ENCODE results near the gene CCR5.
"Not testable (repeated sequence)": the region's sequence is repeated elsewhere in the genome, so short reads cannot be mapped to it uniquely, and the experiment has no call there.

The CCR5 gene

GRCh38 chr3:46369151-46369550 is 1.6 kb upstream of the CCR5 start:
- Mint-ChIP-seq H3K36me3 (ENCODE audit: low read depth) (no peaks in the 10 kb centered on the region), H3K9me3 (no peaks in the 10 kb centered on the region), H3K27me3 (peaks cover 30% of the 10 kb centered on the region), H3K4me3 (no peak overlapping the region), H3K27ac (peak overlapping the region; percentile 88), H3K4me1 (ENCODE audit: low read depth) (peaks cover 35% of the 10 kb centered on the region)

GRCh38 chr3:46369675-46370132 is 1.0 kb upstream of the CCR5 start:
- no peaks in the 10 kb centered on the region for H3K9me3 Mint-ChIP-seq
- peaks cover 35% of the 10 kb centered on the region for H3K27me3 Mint-ChIP-seq
- H3K36me3 Mint-ChIP-seq (ENCODE audit: low read depth): no peaks in the 10 kb centered on the region
- H3K27ac Mint-ChIP-seq: peak overlapping the region; percentile 88
- peak overlapping the region; percentile 44 for H3K4me3 Mint-ChIP-seq
- H3K4me1 Mint-ChIP-seq (ENCODE audit: low read depth): peaks cover 39% of the 10 kb centered on the region

GRCh38 chr3:46371519-46372340 is 984 bp downstream of the CCR5 start:
- peaks cover 52% of the 10 kb centered on the region for H3K4me1 Mint-ChIP-seq (ENCODE audit: low read depth)

GRCh38 chr3:46372492-46373359 is 2.0 kb downstream of the CCR5 start:
- no peak overlapping the region for H3K27ac Mint-ChIP-seq
- peaks cover 52% of the 10 kb centered on the region for H3K4me1 Mint-ChIP-seq (ENCODE audit: low read depth)
- H3K36me3 Mint-ChIP-seq (ENCODE audit: low read depth): no peaks in the 10 kb centered on the region
- H3K9me3 Mint-ChIP-seq: no peaks in the 10 kb centered on the region
- H3K27me3 Mint-ChIP-seq: peaks cover 31% of the 10 kb centered on the region
- H3K4me3 Mint-ChIP-seq: no peak overlapping the region

More at GRCh38 chr3:46371519-46372340, 984 bp downstream of the CCR5 start:
- Mint-ChIP-seq H3K36me3 (ENCODE audit: low read depth) (no peaks in the 10 kb centered on the region), H3K27me3 (peaks cover 32% of the 10 kb centered on the region), H3K27ac (no peak overlapping the region), H3K4me3 (no peak overlapping the region), H3K9me3 (no peaks in the 10 kb centered on the region)

- no peak overlapping the region for H3K4me3 Mint-ChIP-seq
- no peaks in the 10 kb centered on the region for H3K36me3 Mint-ChIP-seq (ENCODE audit: low read depth)
- peaks cover 32% of the 10 kb centered on the region for H3K4me1 Mint-ChIP-seq (ENCODE audit: low read depth)
- H3K9me3 Mint-ChIP-seq: no peaks in the 10 kb centered on the region
- peaks cover 31% of the 10 kb centered on the region for H3K27me3 Mint-ChIP-seq
- no peak overlapping the region for H3K27ac Mint-ChIP-seq
Observed at GRCh38 chr3:46374755-46375154, 4.0 kb downstream of the CCR5 start.

GRCh38 chr3:46375218-46375617 is 4.5 kb downstream of the CCR5 start:
- no peak overlapping the region for H3K27ac Mint-ChIP-seq
- no peaks in the 10 kb centered on the region for H3K36me3 Mint-ChIP-seq (ENCODE audit: low read depth)
- H3K4me1 Mint-ChIP-seq (ENCODE audit: low read depth): peaks cover 30% of the 10 kb centered on the region
- peaks cover 31% of the 10 kb centered on the region for H3K27me3 Mint-ChIP-seq
- H3K4me3 Mint-ChIP-seq: no peak overlapping the region
- H3K9me3 Mint-ChIP-seq: no peaks in the 10 kb centered on the region

- Mint-ChIP-seq H3K4me3 (no peak overlapping the region), H3K27ac (no peak overlapping the region), H3K9me3 (no peaks in the 10 kb centered on the region), H3K4me1 (ENCODE audit: low read depth) (peaks cover 31% of the 10 kb centered on the region), H3K36me3 (ENCODE audit: low read depth) (no peaks in the 10 kb centered on the region), H3K27me3 (peaks cover 31% of the 10 kb centered on the region)
Observed at GRCh38 chr3:46375814-46376213, 5.1 kb downstream of the CCR5 start.

GRCh38 chr3:46378426-46378942 is 7.7 kb downstream of the CCR5 start:
- H3K27me3 Mint-ChIP-seq: peaks cover 16% of the 10 kb centered on the region
- no peaks in the 10 kb centered on the region for H3K9me3 Mint-ChIP-seq
- H3K27ac Mint-ChIP-seq: no peak overlapping the region
- H3K36me3 Mint-ChIP-seq (ENCODE audit: low read depth): no peaks in the 10 kb centered on the region
- no peak overlapping the region for H3K4me3 Mint-ChIP-seq
- H3K4me1 Mint-ChIP-seq (ENCODE audit: low read depth): peaks cover 36% of the 10 kb centered on the region

GRCh38 chr3:46380471-46381221 is 9.9 kb downstream of the CCR5 start:
- no peak overlapping the region for H3K4me3 Mint-ChIP-seq
- H3K9me3 Mint-ChIP-seq: no peaks in the 10 kb centered on the region
- no peaks in the 10 kb centered on the region for H3K36me3 Mint-ChIP-seq (ENCODE audit: low read depth)
- H3K4me1 Mint-ChIP-seq (ENCODE audit: low read depth): peaks cover 29% of the 10 kb centered on the region
- H3K27me3 Mint-ChIP-seq: peaks cover 12% of the 10 kb centered on the region
- H3K27ac Mint-ChIP-seq: peak overlapping the region; percentile 33

GRCh38 chr3:46381625-46382024 is 10.9 kb downstream of the CCR5 start:
- Mint-ChIP-seq H3K4me1 (ENCODE audit: low read depth) (peaks cover 30% of the 10 kb centered on the region), H3K9me3 (no peaks in the 10 kb centered on the region)

GRCh38 chr3:46383211-46383950 is 12.6 kb downstream of the CCR5 start:
- H3K9me3 Mint-ChIP-seq: no peaks in the 10 kb centered on the region
- H3K27ac Mint-ChIP-seq: peak overlapping the region; percentile 14
- H3K4me1 Mint-ChIP-seq (ENCODE audit: low read depth): peaks cover 30% of the 10 kb centered on the region
- no peaks in the 10 kb centered on the region for H3K36me3 Mint-ChIP-seq (ENCODE audit: low read depth)
- H3K4me3 Mint-ChIP-seq: no peak overlapping the region
- peaks cover 9% of the 10 kb centered on the region for H3K27me3 Mint-ChIP-seq

More at GRCh38 chr3:46381625-46382024, 10.9 kb downstream of the CCR5 start:
- Mint-ChIP-seq H3K27me3 (peaks cover 9% of the 10 kb centered on the region), H3K36me3 (ENCODE audit: low read depth) (no peaks in the 10 kb centered on the region), H3K4me3 (no peak overlapping the region), H3K27ac (no peak overlapping the region)

- Mint-ChIP-seq H3K36me3 (ENCODE audit: low read depth) (no peaks in the 10 kb centered on the region), H3K27ac (peak overlapping the region; percentile 14), H3K4me1 (ENCODE audit: low read depth) (peaks cover 30% of the 10 kb centered on the region), H3K4me3 (no peak overlapping the region), H3K9me3 (no peaks in the 10 kb centered on the region), H3K27me3 (peaks cover 9% of the 10 kb centered on the region)
Observed at GRCh38 chr3:46383951-46384330, 13.2 kb downstream of the CCR5 start.

GRCh38 chr3:46386205-46386604 is 15.5 kb downstream of the CCR5 start:
- H3K4me1 Mint-ChIP-seq (ENCODE audit: low read depth): peaks cover 18% of the 10 kb centered on the region
- H3K27me3 Mint-ChIP-seq: peaks cover 9% of the 10 kb centered on the region
- no peak overlapping the region for H3K4me3 Mint-ChIP-seq
- no peak overlapping the region for H3K27ac Mint-ChIP-seq
- no peaks in the 10 kb centered on the region for H3K9me3 Mint-ChIP-seq
- H3K36me3 Mint-ChIP-seq (ENCODE audit: low read depth): no peaks in the 10 kb centered on the region

- not testable (repeated sequence) for H3K4me3 Mint-ChIP-seq; H3K27ac Mint-ChIP-seq; H3K4me1 Mint-ChIP-seq (ENCODE audit: low read depth); H3K9me3 Mint-ChIP-seq; H3K27me3 Mint-ChIP-seq; H3K36me3 Mint-ChIP-seq (ENCODE audit: low read depth)
Observed at GRCh38 chr3:46388847-46389246, 18.1 kb downstream of the CCR5 start.
